Endothelial cell of umbilical vein (primary cell): ENCODE results near the gene KRTAP10-8.

Source experiments
- EZH2 ChIP-seq: IDR thresholded peaks from 2 replicates; pipeline ENCODE4 v1.6.1; 2012; ENCODE audit warnings: borderline replicate concordance, low read depth, mild to moderate bottlenecking, moderate library complexity, low read length, inconsistent platforms; ENCODE audit not compliant: severe bottlenecking
- MYC ChIP-seq: IDR thresholded peaks from one replicate; pipeline ENCODE4 v1.6.1; 2011; ENCODE audit warnings: mild to moderate bottlenecking, low read depth, low read length
- POLR2AphosphoS5 ChIP-seq: IDR thresholded peaks from 2 replicates; pipeline ENCODE4 v1.6.1; 2012; ENCODE audit warnings: low read depth, mild to moderate bottlenecking, control low read depth, low read length, moderate library complexity; ENCODE audit not compliant: insufficient read depth
- TF ChIP-seq, protein P1 (sequence below), 2 donors: IDR thresholded peaks; 1 replicate in 1 of 2; 2 replicates in 1 of 2; pipeline ENCODE4 v1.5.1; 2011; ENCODE audit warnings: low read length in 2 of 2, mild to moderate bottlenecking in 2 of 2, moderate library complexity in 2 of 2, control low read depth in 1 of 2, inconsistent platforms in 1 of 2, low read depth in 1 of 2; ENCODE audit not compliant: insufficient read depth in 1 of 2; ENCODE audit errors: extremely low read depth in 1 of 2

DNA sequence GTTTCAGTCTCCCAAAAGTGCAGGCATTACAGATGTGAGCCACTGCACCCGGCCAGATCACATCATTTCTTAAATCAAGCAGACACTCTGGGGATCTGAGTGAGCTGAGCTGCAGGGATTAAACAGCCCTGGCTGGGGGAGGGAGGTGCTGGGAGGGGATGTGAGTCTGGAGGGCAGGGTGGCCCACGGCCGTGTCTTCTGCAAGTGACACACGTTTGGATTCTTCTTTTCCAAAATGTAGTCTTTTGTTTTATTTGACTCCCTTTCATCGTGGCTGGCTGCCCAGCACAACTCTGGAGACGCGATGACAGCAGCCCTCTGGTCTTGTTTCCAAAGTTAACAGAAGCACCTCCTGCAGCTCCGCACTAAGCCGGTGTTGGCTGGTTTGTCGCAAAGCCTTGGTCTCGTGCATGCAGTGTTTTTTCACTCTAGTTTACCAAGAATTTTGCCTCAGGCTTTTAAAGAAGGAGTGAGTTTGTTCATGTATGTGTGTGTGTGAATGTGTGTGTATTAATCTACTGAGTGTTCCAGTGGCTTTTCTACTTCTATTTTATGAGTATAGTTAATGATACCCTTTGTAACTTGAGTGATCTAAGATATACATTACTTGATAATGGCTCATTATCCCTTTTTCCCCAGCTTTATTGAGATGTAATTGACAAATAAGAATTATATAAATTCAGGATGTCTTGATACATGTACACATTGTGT, 28.6 kb upstream of the KRTAP10-8 start:
- TF ChIP-seq, protein P1, sequence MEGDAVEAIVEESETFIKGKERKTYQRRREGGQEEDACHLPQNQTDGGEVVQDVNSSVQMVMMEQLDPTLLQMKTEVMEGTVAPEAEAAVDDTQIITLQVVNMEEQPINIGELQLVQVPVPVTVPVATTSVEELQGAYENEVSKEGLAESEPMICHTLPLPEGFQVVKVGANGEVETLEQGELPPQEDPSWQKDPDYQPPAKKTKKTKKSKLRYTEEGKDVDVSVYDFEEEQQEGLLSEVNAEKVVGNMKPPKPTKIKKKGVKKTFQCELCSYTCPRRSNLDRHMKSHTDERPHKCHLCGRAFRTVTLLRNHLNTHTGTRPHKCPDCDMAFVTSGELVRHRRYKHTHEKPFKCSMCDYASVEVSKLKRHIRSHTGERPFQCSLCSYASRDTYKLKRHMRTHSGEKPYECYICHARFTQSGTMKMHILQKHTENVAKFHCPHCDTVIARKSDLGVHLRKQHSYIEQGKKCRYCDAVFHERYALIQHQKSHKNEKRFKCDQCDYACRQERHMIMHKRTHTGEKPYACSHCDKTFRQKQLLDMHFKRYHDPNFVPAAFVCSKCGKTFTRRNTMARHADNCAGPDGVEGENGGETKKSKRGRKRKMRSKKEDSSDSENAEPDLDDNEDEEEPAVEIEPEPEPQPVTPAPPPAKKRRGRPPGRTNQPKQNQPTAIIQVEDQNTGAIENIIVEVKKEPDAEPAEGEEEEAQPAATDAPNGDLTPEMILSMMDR (IDR thresholded peaks at IDR 0.05; ENCODE audit: extremely low read depth in 1 of 2, insufficient read depth in 1 of 2, low read depth in 1 of 2, low read length in 2 of 2), result no peak
- TF ChIP-seq POLR2AphosphoS5, result no peak
- TF ChIP-seq MYC, result no peak
- TF ChIP-seq EZH2, result no peak
